ENCODE data around the gene GEMIN4. TPM values are rescaled to one million over a fixed set of nuclear protein-coding genes. Genes with fewer than 3 reads are reported as not detected.
"Not testable (repeated sequence)": the region's sequence is repeated elsewhere in the genome, so short reads cannot be mapped to it uniquely, and the experiment has no call there.

Gene GEMIN4
- 19.2 TPM for total RNA-seq
- long read RNA-seq, full-length matches to known transcripts, result 28 of 28 reads
- long read RNA-seq, partial matches to known transcripts, result 0 of 28 reads
- long read RNA-seq, other reads (novel, unspliced or antisense), result 0 of 28 reads

- DNase-seq (ENCODE audit: low spot score), result peak; percentile 99
Observed at GRCh38 chr17:752002-752619, at the start of gene GEMIN4. GEMIN4 (minus strand) TSS chr17:752264; CDS start chr17:752142, 122 bp downstream.

- DNase-seq (ENCODE audit: low spot score), result no peak
Observed at GRCh38 chr17:801660-802059, 49.6 kb upstream of the GEMIN4 start.

GRCh38 chr17:800446-801242 is 48.6 kb upstream of the GEMIN4 start:
- DNase-seq (ENCODE audit: low spot score), result no peak

GRCh38 chr17:799261-799660 is 47.2 kb upstream of the GEMIN4 start:
- DNase-seq (ENCODE audit: low spot score), result no peak

- no peak for DNase-seq (ENCODE audit: low spot score)
Observed at GRCh38 chr17:798246-798645, 46.2 kb upstream of the GEMIN4 start.

GRCh38 chr17:797236-797840 is 45.3 kb upstream of the GEMIN4 start:
- DNase-seq (ENCODE audit: low spot score), result no peak

- no peak for DNase-seq (ENCODE audit: low spot score)
Observed at GRCh38 chr17:796609-797008, 44.5 kb upstream of the GEMIN4 start.

GRCh38 chr17:795721-796120 is 43.7 kb upstream of the GEMIN4 start:
- no peak for DNase-seq (ENCODE audit: low spot score)

GRCh38 chr17:795276-795675 is 43.2 kb upstream of the GEMIN4 start:
- no peak for DNase-seq (ENCODE audit: low spot score)

- peak; percentile 93 for DNase-seq (ENCODE audit: low spot score)
Observed at GRCh38 chr17:794876-795275, 42.8 kb upstream of the GEMIN4 start.

GRCh38 chr17:792277-792676 is 40.2 kb upstream of the GEMIN4 start:
- DNase-seq (ENCODE audit: low spot score), result no peak

- no peak for DNase-seq (ENCODE audit: low spot score)
Observed at GRCh38 chr17:791829-792228, 39.8 kb upstream of the GEMIN4 start.

GRCh38 chr17:790874-791247 is 38.8 kb upstream of the GEMIN4 start:
- not testable (repeated sequence) for DNase-seq (ENCODE audit: low spot score)

GRCh38 chr17:789931-790873 is 38.1 kb upstream of the GEMIN4 start:
- not testable (repeated sequence) for DNase-seq (ENCODE audit: low spot score)

GRCh38 chr17:789160-789840 is 37.2 kb upstream of the GEMIN4 start:
- DNase-seq (ENCODE audit: low spot score), result no peak

- no peak for DNase-seq (ENCODE audit: low spot score)
Observed at GRCh38 chr17:788551-788950, 36.5 kb upstream of the GEMIN4 start.

- DNase-seq (ENCODE audit: low spot score), result no peak
Observed at GRCh38 chr17:787641-788221, 35.7 kb upstream of the GEMIN4 start.

- not testable (repeated sequence) for DNase-seq (ENCODE audit: low spot score)
Observed at GRCh38 chr17:785901-786300, 33.8 kb upstream of the GEMIN4 start.

GRCh38 chr17:784143-784542 is 32.1 kb upstream of the GEMIN4 start:
- no peak for DNase-seq (ENCODE audit: low spot score)

Data from mesenteric fat pad (tissue), 1 donor.